WI38 (cell line): ENCODE results near the gene RAB19.

Experiments used
- H3K4me3 ChIP-seq: 2 replicates; pipeline ENCODE4 v1.5.1; 2011; ENCODE audit warnings: low read depth, mild to moderate bottlenecking, control low read depth, low read length
- TF ChIP-seq, protein P1 (sequence below): IDR thresholded peaks from 2 replicates; pipeline ENCODE4 v1.5.1; 2012; ENCODE audit warnings: low read depth, mild to moderate bottlenecking, control low read depth, low read length

Gene RAB19

DNA sequence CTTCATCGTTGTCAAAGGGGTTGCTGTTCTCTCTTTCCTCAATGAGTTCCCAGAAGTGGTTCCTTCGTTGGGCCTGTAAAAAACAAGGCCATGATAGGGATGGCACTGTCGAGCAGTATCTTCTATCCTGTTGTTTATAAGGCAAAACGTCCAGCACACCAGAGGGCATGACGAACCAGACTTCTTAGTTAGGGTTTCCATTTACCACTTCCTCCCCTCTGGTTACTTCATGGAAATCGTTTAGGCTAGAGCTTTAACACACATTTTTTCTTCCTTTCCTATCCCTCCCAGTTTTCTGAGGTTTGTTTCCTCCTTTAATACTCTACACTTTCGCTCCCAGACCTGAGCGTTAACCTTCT is 50.8 kb downstream of the RAB19 start:
- no peak overlapping the region for H3K4me3 ChIP-seq

DNA sequence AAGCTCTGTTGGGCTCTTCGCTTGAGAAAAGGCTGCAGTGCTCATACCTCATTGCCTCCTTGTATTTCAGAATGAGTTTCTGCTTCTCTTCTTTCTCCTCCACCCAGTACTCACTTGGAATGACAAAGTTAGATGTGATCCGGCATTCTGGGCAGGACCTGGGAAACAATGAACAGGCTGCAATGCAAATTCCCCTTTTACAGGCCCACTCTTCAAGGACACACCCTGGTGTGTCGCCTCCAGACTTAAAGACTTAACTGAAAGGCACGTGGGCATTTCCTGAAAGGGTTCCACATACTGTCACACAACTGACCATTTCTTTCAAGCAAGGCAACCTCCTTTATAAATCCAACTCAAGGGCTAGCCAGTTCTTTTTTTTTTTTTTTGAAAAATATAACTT is 51.9 kb downstream of the RAB19 start:
- TF ChIP-seq, protein P1, sequence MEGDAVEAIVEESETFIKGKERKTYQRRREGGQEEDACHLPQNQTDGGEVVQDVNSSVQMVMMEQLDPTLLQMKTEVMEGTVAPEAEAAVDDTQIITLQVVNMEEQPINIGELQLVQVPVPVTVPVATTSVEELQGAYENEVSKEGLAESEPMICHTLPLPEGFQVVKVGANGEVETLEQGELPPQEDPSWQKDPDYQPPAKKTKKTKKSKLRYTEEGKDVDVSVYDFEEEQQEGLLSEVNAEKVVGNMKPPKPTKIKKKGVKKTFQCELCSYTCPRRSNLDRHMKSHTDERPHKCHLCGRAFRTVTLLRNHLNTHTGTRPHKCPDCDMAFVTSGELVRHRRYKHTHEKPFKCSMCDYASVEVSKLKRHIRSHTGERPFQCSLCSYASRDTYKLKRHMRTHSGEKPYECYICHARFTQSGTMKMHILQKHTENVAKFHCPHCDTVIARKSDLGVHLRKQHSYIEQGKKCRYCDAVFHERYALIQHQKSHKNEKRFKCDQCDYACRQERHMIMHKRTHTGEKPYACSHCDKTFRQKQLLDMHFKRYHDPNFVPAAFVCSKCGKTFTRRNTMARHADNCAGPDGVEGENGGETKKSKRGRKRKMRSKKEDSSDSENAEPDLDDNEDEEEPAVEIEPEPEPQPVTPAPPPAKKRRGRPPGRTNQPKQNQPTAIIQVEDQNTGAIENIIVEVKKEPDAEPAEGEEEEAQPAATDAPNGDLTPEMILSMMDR, result no peak
- no peak overlapping the region for H3K4me3 ChIP-seq

More for the DNA sequence above, 50.8 kb downstream of the RAB19 start:
- TF ChIP-seq, protein P1, result no peak

DNA sequence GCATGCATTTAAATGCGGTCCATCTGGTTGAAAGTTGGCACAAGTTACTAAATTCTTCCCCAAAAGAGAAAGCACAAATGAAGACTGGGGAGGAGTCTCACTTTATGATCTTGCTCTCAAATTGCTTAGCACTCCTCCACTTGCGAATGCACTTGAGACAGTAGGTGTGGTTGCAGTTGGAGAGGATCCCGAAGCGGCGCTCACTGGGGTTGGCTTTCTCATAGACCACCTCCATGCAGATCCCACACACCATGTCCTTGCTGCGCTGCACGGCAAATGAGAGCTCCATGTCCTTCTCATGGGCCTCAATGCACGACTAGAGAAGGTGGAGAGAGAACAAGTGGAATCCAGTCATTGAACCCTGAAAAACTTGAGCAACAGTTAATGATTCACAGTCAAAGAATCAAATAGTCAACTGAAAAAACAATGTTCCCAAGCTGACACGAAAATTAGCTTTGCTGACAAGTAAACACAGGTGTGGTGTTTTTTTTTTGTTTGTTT is 52.7 kb downstream of the RAB19 start:
- no peak overlapping the region for H3K4me3 ChIP-seq
- TF ChIP-seq, protein P1, result no peak

DNA sequence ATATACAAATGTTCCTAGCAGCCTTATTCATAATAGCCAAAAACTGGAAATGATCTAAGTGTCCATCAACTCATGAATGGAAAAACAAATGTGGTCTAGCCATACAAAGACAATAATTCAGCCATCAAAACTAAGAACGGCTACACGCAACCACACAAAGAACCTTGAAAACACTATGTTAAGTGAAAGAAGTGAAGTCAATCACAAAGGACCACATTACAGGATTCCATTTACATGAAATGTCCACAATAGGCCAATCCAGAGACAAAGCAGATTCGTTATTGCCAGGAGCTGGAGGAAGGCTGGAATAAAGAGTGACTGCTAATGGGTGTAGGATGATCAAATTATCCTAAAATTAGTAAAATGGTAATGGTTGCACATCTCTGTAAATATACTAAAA is 54.3 kb downstream of the RAB19 start:
- H3K4me3 ChIP-seq, result no peak overlapping the region
- TF ChIP-seq, protein P1, result no peak

DNA sequence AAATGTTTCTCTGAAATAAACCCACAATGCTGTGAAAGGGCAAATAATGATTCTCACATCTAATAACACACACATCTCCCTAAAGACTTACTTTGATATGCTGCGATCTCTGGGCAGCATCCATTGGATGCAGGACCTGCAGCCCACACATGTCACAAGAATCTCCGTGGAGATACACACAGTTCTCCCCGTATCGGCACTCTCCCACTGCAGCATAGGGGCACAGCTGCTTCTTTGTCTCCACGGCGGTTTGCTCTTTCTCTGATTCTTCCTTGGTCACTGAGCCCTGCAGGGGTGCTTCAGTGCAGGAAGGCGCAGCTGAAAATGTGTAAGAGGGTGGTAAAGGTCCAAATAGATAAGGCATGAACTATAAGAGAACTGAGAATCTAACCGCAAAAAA is 55.1 kb downstream of the RAB19 start:
- H3K4me3 ChIP-seq, result no peak overlapping the region
- TF ChIP-seq, protein P1, result no peak

DNA sequence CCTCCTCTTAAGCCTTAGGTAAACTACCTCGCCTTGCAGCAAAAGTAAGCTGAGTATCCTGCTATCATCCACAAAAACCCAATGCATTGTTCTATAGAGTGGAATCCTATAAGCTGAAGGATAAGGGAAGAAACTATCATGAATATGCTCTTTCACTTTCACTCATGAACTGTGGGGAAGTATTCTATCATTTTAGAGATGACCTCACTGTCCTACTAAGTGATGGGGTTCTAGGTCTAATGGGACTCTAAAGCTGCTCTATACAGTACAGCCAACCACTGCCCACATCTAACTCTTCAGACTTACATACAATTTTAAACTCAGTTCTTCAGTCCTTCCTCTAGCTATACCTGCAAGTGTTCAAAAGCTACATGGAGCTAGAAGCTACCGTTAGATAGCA is 59.3 kb downstream of the RAB19 start:
- TF ChIP-seq, protein P1, result no peak
- no peak overlapping the region for H3K4me3 ChIP-seq

DNA sequence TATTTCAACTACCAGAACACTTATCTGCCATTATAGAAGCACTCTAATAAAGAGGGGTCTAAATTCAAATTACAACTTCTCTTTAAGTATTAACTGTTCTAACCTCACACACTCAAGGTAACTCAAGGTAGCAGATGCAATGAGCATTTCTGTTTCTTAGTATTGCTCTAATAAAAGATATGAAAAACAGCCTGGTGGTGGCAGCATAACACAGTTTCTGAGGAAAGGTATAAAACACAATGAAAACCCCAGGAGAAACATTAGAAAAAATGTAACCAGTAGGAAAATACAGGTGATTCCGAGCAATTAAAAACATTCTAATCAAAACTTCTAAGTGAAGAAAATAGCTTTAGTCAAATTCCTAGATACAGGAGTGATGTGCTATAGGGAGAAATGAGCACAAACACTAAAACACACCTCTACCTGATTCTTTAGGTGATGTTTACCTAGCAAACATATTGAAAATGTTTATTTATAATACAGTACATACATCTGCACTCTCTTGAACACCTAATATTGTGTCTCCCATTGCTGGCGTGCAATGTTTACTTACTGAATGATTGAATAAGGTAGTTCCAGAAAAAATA is 72.0 kb downstream of the RAB19 start:
- no peak overlapping the region for H3K4me3 ChIP-seq
- TF ChIP-seq, protein P1, result no peak
